ENCODE data around the gene KRT72.
"Not testable (repeated sequence)": the region's sequence is repeated elsewhere in the genome, so short reads cannot be mapped to it uniquely, and the experiment has no call there.

Gene KRT72

DNA sequence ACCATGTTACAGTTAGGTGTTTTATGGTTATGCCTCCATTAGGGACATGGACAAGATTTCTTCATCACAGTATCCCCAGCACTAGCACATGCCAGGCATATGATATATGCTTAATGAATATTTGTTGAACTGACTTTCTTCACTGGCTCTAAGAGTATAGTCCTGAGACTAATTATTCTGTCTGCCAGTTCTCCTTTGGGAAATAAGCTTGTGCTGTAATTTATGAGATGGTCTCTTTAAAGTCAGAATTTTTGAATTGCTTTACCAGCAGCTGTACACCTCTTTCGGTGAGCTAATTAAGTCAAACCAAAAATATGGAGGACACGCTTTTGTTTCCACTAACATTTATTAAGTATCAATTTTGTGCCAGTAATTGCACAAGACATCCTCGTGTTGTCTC, 4.8 kb upstream of the KRT72 start:
- no peak for DNase-seq

DNA sequence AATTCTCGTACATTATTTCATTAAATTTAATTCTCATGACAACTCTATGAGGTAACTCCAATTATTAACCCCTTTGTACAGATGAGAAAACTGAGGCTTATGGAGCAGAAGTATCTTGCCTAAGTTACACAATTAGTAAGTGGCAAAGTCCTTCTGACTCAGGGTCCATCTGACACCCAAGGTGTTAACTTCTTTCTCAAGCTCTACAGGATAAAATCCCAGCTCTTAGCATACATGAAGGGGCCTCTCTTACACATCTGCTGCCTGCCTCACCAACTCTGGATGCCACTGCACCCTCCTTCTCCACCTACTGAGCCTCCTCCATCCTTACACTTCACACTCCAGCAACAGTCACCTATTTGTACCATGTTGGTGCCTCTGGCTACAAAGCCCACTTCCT, 4.3 kb upstream of the KRT72 start:
- no peak for DNase-seq

DNA sequence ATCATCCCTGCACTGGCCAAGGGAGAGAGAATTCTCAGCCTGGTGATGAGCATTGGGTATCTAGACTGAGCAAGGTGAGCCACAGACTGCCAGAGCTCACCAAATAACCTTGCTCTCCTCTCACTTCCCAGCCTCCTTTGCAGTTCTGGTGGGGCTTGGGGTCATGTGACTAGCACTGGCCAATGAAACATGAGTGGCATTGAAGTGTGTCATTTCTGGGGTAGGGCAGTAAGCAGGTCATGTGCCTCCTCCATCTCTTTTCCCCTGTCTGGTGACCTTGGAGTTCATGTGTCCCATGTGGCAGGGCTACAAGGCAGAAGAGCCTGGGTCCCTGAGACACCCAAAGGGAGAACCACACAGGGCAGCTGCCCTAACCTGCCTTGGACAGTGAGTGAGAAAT, 3.6 kb upstream of the KRT72 start:
- no peak for DNase-seq

GRCh38 chr12:52603314-52603713, 2.1 kb upstream of the KRT72 start:
- peak; percentile 41 for DNase-seq

DNA sequence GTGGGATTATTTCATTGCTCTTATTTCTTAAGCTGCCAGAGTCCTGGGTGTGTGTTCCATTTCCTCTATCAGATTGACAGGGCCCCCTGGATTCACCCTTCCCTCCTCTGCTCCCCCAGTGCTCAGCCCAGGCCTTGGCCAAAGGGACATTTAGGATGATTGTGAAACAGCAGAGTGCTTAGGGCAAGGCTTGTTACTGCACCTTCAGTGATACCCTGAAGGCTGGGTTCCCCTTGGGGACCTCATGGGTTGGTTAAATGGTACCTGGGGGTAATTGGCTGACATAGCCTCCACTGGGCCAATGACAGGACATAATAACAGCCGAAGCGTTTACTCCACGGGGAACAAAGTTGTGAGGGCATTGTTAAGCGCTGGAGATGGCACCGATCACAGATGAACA, 1.3 kb upstream of the KRT72 start:
- DNase-seq, result no peak

DNA sequence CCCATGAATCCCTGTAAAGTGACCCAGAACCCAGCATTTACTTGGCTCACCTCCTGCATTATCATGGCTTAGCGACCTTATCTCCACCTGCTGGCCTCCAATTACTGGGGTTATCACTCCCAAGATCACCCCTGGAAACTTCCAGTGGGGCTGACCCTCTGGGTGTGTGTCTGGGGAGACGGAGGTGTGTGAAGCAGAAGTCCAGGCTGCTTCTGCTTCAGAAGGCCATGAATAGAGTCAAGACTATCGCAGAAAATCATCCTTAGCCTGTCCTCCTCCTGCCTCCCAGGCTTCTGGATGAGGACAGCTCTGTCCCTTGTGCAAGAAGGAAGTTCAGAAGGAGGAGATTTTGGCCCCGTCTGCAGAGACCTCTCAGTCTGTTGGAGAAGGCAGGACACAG, 408 bp upstream of the KRT72 start:
- no peak for DNase-seq

DNA sequence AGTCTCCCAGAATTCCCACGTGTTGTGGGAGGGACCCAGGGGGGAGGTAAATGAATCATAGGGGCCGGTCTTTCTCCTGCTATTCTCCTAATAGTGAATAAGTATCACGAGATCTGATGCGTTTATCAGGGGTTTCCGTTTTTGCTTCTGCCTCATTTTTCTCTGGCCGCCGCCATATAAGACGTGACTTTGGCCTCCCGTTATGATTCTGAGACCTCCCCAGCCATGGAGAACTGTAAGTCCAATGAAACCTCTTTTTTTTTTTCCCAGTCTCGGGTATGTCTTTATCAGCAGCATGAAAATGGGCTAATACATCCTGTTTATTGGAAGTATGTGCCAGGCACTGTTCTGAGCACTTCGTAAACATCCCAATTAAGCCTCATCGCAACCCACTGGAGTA, 788 bp downstream of the KRT72 start:
- DNase-seq, result no peak

- DNase-seq, result no peak
Observed at GRCh38 chr12:52600071-52600470, 1.2 kb downstream of the KRT72 start.

GRCh38 chr12:52598966-52599365, 2.3 kb downstream of the KRT72 start:
- no peak for DNase-seq

- not testable (repeated sequence) for DNase-seq
Observed at GRCh38 chr12:52594237-52594636, 7.0 kb downstream of the KRT72 start.

- no peak for DNase-seq
Observed at GRCh38 chr12:52591521-52591920, 9.7 kb downstream of the KRT72 start.

- DNase-seq, result no peak
Observed at GRCh38 chr12:52590021-52590420, 11.2 kb downstream of the KRT72 start.

DNA sequence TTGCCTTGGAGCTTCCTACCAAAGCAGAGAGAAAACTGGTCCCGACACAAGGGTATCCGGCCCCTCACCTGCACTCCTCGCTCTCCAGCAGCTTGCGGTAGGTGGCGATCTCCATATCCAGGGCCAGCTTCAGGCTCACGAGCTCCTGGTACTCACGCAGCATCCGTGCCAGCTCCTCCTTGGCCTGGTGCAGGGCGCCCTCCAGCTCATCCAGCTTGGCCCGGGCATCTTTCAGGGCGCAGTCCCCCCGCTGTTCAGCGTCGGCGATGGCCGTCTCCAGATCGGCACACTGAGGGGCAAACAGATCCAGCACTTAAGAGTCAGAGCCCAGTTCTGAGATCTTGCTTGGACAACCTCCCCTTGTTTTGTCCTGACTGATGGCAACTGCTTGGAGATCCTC, 13.7 kb downstream of the KRT72 start:
- no peak for DNase-seq

DNA sequence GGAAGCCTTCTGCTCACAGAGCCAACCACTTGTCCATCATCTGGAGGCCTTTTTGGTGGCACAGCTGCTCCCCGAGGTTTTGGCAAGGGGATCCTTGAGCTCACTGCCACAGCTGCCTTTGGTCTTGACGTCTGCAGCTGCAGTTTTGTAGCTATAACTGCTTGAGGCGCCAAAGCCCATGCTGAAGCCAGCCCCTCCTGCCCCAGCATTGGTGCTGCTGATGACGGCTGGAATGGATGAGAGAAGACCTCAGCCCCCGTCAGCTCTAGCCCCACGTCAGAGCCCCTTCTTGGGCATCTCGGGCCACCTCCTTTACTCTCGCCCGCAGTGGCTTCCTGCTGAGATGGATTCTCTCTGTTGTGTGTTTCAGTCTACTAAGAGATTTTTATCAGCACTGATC, 15.3 kb downstream of the KRT72 start:
- peak; percentile 61 for DNase-seq

GRCh38 chr12:52585066-52585465, 16.2 kb downstream of the KRT72 start:
- DNase-seq, result no peak

GRCh38 chr12:52584156-52584682, 17.0 kb downstream of the KRT72 start:
- no peak for DNase-seq

DNA sequence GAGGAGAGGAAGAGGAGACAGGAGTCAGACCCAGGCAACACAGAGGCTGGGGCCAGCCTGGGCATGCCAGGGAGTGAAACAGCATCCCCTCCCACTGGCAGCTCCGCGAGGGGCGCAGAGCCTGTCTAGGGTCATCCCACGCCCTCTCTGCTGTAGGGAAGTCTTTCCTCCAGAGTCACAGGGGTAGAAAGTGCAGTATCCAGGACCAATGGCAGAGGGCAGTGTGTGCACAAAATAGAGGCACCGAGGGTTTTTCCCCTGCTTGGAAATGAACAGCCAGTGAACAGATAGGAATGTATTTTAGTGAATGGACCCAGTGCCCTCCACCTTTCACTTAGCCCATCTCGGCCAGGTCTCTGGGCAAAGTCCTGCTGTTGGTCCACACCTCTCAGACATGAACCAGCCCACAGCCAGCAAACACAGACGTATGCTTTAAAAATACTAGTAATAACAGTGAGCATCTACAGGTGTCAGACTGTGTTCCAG, 18.2 kb downstream of the KRT72 start:
- DNase-seq, result peak; percentile 67

DNA sequence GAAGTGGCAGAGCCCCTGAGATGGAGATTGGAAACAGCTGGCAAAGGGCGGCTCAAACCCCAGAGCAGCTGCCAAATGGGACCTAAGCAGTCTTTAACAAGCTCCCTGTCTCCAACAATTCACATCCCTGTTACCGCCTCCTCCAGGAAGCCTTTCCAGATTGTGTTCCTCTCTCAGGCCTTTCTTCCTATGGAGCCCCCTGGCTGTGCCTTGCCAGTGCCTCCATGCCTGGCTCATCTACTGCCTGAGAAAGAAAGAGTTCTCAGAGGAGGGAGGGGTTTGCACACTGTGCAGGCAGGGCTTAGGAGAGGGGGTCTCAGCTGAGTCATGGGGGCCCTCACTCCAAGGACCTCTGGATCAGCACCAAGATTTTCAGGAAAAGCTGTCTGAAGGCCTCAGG, 18.8 kb downstream of the KRT72 start:
- no peak for DNase-seq

GRCh38 chr12:52581481-52581880, 19.8 kb downstream of the KRT72 start:
- no peak for DNase-seq

DNA sequence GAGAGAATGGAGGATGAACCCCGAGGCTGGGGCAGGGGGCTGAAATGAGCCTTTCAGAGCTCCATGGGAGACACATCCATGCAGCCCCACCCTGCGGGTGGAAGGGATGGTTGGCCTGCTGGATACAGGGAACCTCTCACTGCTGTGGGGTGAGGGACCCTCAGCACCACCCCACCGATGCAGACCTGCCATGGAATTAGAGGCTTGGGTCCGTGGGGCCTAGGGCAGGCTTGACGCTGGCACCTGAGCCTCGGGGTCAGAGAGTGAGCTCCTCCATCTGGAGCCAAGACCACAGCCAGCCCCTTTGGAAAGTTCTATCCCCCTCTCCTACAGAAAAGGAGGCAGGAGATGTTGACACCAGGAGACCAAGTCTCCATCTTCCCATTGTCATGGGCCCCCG, 20.2 kb downstream of the KRT72 start:
- no peak for DNase-seq

GRCh38 chr12:52580496-52580895, 20.8 kb downstream of the KRT72 start:
- DNase-seq, result no peak

- no peak for DNase-seq
Observed at GRCh38 chr12:52579468-52580465, 21.5 kb downstream of the KRT72 start.

DNA sequence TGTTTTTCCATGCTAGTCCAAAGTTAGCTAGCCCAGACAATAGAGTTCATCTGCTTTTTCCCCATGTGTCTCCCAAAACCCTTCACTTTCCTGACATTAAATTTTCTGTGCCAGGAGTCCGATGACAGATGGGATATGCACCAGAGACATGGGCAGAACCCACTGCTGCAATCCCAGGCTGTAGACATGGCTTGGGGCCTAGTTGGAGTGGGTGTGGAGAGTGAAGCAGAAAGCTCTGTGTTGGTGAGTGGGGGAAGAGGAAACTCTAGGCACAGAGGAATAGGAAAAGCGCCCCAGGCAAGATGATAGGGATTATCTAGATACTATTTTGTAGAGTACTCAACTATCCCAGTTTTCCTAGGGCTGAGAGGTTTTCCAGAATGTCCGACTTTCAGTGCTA, 22.8 kb downstream of the KRT72 start:
- no peak for DNase-seq

GRCh38 chr12:52577316-52577715, 23.9 kb downstream of the KRT72 start:
- no peak for DNase-seq

Data from activated CD8-positive, alpha-beta memory T cell treated with anti-CD3 and anti-CD28 coated beads, Interleukin-2, amount 50 U/mL, for 4 hours (primary cell).